ENCODE data around the gene PTPRH.
A peak's percentile ranks its signal among the peaks of the same experiment; 100 is the strongest.

DNA sequence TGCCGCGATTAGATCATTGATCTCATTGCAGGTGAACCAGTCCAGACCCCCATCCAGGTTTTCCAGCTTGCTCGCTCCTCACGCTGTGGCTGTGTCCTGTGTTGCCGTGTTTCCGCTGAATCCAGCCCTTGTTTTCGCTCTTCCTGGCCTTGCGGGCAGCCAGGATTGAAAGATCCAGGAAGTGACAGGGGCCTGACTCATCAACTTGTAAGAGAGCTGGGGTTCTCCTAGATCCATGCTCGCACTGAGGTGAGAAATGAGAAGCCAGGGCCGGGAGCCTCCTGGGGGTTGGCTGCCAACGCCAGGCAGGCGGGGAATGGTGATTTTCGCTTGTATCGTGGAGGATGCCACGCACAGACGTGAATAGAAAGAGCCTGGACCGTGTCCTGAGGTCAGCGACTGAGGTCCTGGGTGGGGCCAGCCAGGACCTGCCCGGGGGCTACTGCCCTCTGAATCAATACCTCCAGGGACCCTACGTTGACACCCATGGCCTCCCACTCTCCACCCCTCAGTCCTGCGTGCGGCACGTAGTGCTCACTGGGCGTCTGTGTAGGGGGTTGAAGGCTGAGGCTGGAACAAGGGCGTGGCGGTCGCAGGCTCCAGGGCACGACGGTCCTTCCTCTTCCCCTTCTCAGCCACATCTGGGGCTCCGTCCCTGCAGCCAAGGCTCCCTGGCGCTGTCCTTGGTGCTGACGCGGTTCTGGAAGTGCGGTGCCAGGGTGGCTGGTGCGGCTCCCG lies 7.3 kb upstream of the PTPRH start:
- TF ChIP-seq, protein P1, sequence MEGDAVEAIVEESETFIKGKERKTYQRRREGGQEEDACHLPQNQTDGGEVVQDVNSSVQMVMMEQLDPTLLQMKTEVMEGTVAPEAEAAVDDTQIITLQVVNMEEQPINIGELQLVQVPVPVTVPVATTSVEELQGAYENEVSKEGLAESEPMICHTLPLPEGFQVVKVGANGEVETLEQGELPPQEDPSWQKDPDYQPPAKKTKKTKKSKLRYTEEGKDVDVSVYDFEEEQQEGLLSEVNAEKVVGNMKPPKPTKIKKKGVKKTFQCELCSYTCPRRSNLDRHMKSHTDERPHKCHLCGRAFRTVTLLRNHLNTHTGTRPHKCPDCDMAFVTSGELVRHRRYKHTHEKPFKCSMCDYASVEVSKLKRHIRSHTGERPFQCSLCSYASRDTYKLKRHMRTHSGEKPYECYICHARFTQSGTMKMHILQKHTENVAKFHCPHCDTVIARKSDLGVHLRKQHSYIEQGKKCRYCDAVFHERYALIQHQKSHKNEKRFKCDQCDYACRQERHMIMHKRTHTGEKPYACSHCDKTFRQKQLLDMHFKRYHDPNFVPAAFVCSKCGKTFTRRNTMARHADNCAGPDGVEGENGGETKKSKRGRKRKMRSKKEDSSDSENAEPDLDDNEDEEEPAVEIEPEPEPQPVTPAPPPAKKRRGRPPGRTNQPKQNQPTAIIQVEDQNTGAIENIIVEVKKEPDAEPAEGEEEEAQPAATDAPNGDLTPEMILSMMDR (IDR thresholded peaks at IDR 0.05): no peak
- TF ChIP-seq POLR2AphosphoS5 (IDR thresholded peaks at IDR 0.05) (peak; percentile 37), EP300 (IDR thresholded peaks at IDR 0.05) (no peak)

Measured in gastroesophageal sphincter (tissue), 3 donors.